Uterus (tissue), 2 donors: ENCODE data around the gene ATM.

Source experiments
- CTCF ChIP-seq, 4 experiments: fragments of 200-600 bp in 2 of 4; fragments of 450-650 bp in 2 of 4; sonication (generic) in 2 of 4; IDR thresholded peaks; one replicate each; pipeline ENCODE4 v1.5.1; 2016 to 2019; ENCODE audit warnings: antibody characterized with exemption in 4 of 4, mild to moderate bottlenecking in 2 of 4, moderate library complexity in 1 of 4
- POLR2A ChIP-seq, 2 donors: fragments of 450-650 bp; IDR thresholded peaks; one replicate each; pipeline ENCODE4 v1.6.1; 2016; ENCODE audit warnings: antibody characterized with exemption in 2 of 2, mild to moderate bottlenecking in 1 of 2, moderate library complexity in 1 of 2

GRCh38 chr11:108398439-108398838 lies 175.6 kb downstream of the ATM start:
- TF ChIP-seq POLR2A (IDR thresholded peaks at IDR 0.05) = no peak
- TF ChIP-seq CTCF (IDR thresholded peaks at IDR 0.05) = no peak
